ENCODE results near the gene PCNX3. TPM values are rescaled to one million over a fixed set of nuclear protein-coding genes. Genes with fewer than 3 reads are reported as not detected.
A peak's percentile ranks its signal among the peaks of the same experiment; 100 is the strongest.

Gene PCNX3
- total and polyA plus RNA-seq, 2 of the 13 experiments (the other 11 are each of a cell fraction or from before 2014, with no cell fraction given) = 16.2 to 23.0 TPM

- TF ChIP-seq, protein P1, sequence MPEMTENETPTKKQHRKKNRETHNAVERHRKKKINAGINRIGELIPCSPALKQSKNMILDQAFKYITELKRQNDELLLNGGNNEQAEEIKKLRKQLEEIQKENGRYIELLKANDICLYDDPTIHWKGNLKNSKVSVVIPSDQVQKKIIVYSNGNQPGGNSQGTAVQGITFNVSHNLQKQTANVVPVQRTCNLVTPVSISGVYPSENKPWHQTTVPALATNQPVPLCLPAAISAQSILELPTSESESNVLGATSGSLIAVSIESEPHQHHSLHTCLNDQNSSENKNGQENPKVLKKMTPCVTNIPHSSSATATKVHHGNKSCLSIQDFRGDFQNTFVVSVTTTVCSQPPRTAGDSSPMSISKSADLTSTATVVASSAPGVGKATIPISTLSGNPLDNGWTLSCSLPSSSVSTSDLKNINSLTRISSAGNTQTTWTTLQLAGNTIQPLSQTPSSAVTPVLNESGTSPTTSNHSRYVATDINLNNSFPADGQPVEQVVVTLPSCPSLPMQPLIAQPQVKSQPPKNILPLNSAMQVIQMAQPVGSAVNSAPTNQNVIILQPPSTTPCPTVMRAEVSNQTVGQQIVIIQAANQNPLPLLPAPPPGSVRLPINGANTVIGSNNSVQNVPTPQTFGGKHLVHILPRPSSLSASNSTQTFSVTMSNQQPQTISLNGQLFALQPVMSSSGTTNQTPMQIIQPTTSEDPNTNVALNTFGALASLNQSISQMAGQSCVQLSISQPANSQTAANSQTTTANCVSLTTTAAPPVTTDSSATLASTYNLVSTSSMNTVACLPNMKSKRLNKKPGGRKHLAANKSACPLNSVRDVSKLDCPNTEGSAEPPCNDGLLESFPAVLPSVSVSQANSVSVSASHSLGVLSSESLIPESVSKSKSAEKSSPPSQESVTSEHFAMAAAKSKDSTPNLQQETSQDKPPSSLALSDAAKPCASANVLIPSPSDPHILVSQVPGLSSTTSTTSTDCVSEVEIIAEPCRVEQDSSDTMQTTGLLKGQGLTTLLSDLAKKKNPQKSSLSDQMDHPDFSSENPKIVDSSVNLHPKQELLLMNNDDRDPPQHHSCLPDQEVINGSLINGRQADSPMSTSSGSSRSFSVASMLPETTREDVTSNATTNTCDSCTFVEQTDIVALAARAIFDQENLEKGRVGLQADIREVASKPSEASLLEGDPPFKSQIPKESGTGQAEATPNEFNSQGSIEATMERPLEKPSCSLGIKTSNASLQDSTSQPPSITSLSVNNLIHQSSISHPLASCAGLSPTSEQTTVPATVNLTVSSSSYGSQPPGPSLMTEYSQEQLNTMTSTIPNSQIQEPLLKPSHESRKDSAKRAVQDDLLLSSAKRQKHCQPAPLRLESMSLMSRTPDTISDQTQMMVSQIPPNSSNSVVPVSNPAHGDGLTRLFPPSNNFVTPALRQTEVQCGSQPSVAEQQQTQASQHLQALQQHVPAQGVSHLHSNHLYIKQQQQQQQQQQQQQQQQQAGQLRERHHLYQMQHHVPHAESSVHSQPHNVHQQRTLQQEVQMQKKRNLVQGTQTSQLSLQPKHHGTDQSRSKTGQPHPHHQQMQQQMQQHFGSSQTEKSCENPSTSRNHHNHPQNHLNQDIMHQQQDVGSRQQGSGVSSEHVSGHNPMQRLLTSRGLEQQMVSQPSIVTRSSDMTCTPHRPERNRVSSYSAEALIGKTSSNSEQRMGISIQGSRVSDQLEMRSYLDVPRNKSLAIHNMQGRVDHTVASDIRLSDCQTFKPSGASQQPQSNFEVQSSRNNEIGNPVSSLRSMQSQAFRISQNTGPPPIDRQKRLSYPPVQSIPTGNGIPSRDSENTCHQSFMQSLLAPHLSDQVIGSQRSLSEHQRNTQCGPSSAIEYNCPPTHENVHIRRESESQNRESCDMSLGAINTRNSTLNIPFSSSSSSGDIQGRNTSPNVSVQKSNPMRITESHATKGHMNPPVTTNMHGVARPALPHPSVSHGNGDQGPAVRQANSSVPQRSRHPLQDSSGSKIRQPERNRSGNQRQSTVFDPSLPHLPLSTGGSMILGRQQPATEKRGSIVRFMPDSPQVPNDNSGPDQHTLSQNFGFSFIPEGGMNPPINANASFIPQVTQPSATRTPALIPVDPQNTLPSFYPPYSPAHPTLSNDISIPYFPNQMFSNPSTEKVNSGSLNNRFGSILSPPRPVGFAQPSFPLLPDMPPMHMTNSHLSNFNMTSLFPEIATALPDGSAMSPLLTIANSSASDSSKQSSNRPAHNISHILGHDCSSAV (CRISPR knock-in tag; IDR thresholded peaks at IDR 0.05; ENCODE audit: borderline replicate concordance) = peak; percentile 64; the same call in 1 of the 2 replicates
- TF ChIP-seq ELF3 (CRISPR knock-in tag; IDR thresholded peaks at IDR 0.05) = no peak; the same call in 1 of the 2 replicates
- TF ChIP-seq, protein P2, sequence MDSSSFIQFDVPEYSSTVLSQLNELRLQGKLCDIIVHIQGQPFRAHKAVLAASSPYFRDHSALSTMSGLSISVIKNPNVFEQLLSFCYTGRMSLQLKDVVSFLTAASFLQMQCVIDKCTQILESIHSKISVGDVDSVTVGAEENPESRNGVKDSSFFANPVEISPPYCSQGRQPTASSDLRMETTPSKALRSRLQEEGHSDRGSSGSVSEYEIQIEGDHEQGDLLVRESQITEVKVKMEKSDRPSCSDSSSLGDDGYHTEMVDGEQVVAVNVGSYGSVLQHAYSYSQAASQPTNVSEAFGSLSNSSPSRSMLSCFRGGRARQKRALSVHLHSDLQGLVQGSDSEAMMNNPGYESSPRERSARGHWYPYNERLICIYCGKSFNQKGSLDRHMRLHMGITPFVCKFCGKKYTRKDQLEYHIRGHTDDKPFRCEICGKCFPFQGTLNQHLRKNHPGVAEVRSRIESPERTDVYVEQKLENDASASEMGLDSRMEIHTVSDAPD (CRISPR knock-in tag; IDR thresholded peaks at IDR 0.05) = no peak
- no peak; the same call in 1 of the 2 replicates for TF ChIP-seq ZNF772 (CRISPR knock-in tag; IDR thresholded peaks at IDR 0.05)
- peak; percentile 72; the same call in 1 of the 2 replicates for TF ChIP-seq TAF1 (CRISPR knock-in tag; IDR thresholded peaks at IDR 0.05)
- TF ChIP-seq ZNF484 (CRISPR knock-in tag; IDR thresholded peaks at IDR 0.05; ENCODE audit: borderline replicate concordance, low read depth) = no peak
- TF ChIP-seq RXRB (CRISPR knock-in tag; IDR thresholded peaks at IDR 0.05; ENCODE audit: borderline replicate concordance) = peak; percentile 74
- TF ChIP-seq, protein P3, sequence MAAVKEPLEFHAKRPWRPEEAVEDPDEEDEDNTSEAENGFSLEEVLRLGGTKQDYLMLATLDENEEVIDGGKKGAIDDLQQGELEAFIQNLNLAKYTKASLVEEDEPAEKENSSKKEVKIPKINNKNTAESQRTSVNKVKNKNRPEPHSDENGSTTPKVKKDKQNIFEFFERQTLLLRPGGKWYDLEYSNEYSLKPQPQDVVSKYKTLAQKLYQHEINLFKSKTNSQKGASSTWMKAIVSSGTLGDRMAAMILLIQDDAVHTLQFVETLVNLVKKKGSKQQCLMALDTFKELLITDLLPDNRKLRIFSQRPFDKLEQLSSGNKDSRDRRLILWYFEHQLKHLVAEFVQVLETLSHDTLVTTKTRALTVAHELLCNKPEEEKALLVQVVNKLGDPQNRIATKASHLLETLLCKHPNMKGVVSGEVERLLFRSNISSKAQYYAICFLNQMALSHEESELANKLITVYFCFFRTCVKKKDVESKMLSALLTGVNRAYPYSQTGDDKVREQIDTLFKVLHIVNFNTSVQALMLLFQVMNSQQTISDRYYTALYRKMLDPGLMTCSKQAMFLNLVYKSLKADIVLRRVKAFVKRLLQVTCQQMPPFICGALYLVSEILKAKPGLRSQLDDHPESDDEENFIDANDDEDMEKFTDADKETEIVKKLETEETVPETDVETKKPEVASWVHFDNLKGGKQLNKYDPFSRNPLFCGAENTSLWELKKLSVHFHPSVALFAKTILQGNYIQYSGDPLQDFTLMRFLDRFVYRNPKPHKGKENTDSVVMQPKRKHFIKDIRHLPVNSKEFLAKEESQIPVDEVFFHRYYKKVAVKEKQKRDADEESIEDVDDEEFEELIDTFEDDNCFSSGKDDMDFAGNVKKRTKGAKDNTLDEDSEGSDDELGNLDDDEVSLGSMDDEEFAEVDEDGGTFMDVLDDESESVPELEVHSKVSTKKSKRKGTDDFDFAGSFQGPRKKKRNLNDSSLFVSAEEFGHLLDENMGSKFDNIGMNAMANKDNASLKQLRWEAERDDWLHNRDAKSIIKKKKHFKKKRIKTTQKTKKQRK (IDR thresholded peaks at IDR 0.05; ENCODE audit: low read length) = no peak
- TF ChIP-seq FOXA3 (CRISPR knock-in tag; IDR thresholded peaks at IDR 0.05) = peak; percentile 73
- TF ChIP-seq, protein P4, sequence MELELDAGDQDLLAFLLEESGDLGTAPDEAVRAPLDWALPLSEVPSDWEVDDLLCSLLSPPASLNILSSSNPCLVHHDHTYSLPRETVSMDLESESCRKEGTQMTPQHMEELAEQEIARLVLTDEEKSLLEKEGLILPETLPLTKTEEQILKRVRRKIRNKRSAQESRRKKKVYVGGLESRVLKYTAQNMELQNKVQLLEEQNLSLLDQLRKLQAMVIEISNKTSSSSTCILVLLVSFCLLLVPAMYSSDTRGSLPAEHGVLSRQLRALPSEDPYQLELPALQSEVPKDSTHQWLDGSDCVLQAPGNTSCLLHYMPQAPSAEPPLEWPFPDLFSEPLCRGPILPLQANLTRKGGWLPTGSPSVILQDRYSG (CRISPR knock-in tag; IDR thresholded peaks at IDR 0.05) = 0 out of 2 replicates have a peak, but pooled peaks have one; percentile 18
- no peak for TF ChIP-seq ZBTB1 (CRISPR knock-in tag; IDR thresholded peaks at IDR 0.05; ENCODE audit: borderline replicate concordance)
- no peak for TF ChIP-seq ZSCAN9 (CRISPR knock-in tag; IDR thresholded peaks at IDR 0.05; ENCODE audit: borderline replicate concordance)
- peak; percentile 82; the same call in 1 of the 2 replicates for TF ChIP-seq MTF2 (CRISPR knock-in tag; IDR thresholded peaks at IDR 0.05; ENCODE audit: borderline replicate concordance)
- peak; percentile 83 for TF ChIP-seq ZBTB7B (CRISPR knock-in tag; IDR thresholded peaks at IDR 0.05)
Measured at GRCh38 chr11:65569973-65570918, 45.3 kb upstream of the PCNX3 start, which contains the start of gene ZNRD2 (continued).
